Measurements from ENCODE around the gene SYNE1.
"Not testable (repeated sequence)": the region's sequence is repeated elsewhere in the genome, so short reads cannot be mapped to it uniquely, and the experiment has no call there.

SYNE1 gene

DNA sequence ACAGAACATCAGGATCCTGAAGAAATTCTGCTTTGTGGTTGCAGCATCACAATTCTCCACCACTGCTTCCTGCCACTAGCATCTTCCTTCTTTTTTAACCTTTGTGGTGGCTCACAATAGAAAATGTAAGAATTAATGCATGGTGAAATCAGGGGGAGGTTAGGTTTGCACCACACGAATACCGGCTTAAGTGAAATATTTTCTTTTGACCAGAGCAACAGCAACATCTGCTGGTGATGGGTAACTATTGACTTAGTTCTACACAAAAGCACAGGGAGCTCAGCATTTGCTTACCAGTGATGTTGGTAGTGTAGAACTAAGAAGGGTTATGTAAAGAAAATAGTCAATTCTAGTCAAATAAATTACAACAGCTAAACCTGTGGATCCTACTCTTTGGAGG is 280.5 kb downstream of the SYNE1 start:
- DNase-seq = peak; percentile 74 to 81

DNA sequence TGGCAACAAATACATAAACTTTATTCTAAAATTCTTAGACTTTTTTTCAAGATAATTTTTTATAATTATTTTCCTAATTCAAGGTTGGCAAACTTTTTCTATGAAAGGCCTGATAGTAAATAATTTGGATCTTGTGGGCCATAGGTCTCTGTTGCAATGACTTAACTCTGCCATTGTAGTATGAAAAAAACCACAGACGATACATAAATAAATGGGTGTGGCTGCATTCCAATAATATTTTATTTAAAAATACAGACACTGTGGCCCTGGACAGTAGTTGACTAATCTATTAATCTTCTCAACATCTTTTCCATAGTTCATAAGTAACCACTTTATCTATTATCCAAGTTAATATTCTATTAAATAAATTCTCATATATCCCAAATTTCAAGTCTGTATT is 281.1 kb downstream of the SYNE1 start:
- DNase-seq = no peak

DNA sequence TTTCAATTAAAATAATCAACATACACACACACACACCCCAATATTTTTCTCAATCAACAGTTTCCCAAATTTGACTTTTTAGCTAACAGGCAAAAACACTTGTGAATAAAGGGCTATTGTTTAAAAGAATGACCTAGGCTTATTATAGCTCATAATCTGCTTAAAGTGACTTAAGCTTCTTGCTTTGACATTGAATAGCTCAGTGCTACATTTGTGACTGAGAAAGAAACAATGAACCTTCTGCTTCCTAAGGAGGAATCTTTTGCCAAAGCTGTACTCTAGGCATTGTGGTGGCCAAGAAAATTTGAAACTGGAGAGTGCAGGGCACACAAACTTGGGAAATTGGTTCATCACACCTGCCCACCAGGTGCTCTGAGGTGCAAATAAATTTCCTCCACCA is 282.0 kb downstream of the SYNE1 start:
- no peak for DNase-seq

DNA sequence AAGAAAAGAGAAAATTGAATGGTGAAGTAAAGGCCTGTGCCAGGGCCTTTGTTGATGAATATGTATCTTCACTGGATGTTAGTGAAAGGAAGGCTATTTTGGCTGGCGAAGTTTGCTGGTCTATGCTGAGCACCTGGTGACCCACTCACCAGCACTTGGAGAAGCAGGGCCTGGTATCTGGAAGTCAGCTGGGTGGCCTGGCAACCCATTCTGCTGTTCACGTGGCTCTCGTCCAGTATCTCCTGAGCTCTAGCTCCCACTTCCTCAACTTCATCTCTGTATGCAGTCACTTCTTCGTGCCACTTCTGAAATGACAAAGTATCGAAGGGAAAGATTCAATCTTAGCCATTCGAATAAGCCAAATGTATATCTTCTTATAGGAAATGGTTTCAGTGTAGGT is 283.7 kb downstream of the SYNE1 start:
- DNase-seq = no peak

DNA sequence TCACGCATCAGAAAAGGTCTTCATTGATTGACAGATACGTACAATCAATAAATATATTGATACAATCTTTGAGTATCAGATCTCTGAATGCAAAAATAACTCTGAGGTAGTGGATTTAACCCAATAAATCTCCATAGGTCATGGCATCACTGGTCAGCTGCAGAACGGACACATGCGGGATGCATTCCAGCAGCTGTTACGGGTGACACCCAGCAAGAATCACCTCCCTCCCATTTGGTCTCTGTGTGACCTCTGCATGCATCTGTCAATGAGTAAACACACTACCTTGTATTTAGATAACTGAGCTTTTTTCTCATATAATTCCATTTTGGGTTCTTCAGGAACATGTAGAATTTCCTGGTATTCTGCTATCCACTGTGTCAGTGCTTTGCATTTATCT is 285.4 kb downstream of the SYNE1 start:
- no peak for DNase-seq

DNA sequence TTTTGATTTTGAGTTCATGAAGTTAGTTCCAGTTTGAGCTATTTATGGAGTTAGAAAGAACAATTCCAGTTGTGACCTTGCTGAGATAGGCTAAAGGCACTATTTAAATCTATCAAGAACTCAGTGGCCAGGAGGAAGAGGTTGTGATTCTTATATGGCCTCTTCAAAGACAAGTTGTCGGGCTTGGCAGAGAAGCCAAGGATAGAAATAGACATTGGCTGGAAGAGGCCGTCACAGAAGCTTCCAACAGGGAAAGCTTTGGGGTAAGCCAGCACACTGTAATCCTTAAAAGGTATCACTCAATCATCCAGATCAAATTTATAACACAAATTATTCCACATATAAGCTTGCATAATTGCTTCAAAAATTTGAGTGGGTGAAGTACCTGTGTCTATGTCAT is 286.1 kb downstream of the SYNE1 start:
- DNase-seq = no peak

DNA sequence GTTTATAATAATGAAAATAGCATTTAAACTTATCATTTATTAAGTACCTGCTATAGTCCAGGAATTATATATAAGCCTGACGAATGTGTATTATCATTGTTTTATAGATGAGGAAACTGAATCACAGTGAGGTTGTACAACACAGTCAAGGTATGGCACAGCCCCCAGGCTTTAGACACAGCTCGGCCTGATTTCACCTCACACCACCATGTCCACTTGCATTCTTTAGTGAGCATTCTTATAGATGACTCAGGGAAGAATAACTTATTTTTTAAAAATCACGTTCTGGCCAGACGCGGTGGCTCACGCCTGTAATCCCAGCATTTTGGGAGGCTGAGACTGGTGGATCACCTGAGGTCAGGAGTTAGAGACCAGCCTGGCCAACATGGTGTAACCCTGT is 289.0 kb downstream of the SYNE1 start:
- no peak for DNase-seq

DNA sequence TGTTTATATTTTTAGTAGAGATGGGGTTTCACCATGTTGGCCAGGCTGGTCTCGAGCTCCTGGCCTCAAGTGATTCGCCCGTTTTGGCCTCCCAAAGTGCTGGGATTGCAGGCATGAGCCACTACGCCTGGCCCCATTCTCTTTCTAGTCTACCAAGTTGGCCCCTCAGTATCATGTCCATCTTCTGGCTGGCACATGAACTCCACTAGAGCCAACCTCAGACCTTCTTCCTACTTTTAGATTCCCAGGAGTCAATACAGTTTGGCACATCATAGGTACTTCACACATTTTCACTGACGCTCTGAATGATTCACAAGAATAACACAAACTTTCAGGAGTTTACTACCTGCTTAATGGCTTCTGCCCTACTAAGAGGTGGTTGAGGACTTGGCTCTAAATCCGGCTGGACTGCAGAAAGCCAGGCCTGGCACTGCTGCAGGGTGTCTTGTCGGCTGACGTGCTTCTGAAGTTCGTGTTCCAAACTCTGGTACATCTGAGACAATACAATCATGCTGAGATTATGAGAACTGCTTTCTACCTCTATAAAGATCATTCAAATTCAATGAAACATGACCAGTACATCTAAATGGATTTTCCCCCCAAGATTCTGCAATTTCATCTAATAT is 293.3 kb downstream of the SYNE1 start:
- no peak for DNase-seq

DNA sequence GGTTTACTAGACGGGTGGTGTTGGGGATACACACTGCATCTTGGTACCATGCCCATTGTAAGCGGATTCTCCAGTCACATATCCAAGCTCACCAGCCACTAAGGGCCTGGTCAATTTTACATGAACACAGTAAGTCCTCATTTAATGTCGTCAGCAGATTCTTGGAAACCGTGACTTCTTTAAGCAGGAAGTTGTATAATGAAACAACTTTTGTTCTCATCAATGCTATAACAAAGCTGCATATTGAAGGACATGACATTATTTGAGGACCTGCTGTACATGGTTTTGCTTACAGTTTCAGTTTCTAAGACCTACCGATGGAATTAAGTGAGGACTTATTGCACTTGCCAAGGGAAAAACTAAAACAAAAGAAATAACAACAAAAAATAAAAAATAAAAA is 295.6 kb downstream of the SYNE1 start:
- no peak for DNase-seq

DNA sequence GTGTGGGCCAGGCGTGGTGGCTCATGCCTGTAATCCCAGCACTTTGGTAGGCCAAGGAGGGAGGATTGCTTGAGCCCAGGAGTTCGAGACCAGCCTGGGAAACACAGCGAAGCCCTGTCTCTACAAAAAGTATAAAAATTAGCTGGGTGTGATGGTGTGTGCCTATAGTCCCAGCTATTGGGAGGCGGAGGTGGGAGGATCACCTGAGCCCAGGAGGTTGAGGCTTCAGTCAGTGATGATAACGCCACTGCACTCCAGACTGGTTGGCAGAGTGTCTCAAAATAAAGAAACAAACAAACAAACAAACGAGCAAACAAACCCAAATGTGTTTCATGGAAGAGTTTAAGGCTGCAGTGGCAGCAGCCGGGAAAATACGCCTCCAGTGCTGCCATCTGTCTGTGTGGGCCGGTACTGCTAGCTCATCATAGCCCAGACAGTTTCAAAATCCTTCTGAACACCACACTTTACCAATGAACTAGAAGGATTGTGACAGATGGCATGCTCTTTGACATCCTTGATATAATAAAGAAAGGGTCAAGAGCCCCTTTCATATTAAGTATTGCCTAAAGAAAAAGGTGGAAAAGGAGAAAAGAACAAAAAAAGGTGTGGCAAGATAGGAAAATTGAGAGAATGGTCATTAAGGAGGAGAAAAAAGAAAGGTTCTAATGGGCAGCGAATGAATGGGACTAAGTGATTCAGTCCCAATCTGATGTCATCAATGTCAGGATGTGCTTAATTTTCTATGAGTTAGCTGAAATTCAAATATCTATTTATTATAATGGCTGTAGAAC is 298.6 kb downstream of the SYNE1 start:
- DNase-seq = peak; percentile 18 to 45

DNA sequence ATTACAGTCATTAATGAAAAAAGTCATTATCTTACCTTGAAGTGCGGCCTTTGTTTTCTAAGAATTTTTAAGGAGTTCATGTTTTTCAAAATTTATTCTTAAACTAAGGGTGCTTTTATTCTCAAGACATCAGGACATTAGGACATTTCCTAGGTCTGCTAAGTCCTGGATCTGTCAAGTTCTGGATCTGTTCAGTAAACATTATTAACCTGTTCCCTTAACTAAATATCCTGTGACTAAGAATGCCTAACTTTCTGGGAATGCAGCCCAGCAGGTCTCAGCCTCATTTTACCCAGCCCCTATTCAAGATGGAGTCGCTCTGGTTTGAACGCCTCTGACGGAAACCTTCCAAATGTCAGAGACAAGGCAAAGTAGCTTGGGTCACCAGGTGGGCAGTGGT is 302.6 kb downstream of the SYNE1 start:
- DNase-seq = no peak

DNA sequence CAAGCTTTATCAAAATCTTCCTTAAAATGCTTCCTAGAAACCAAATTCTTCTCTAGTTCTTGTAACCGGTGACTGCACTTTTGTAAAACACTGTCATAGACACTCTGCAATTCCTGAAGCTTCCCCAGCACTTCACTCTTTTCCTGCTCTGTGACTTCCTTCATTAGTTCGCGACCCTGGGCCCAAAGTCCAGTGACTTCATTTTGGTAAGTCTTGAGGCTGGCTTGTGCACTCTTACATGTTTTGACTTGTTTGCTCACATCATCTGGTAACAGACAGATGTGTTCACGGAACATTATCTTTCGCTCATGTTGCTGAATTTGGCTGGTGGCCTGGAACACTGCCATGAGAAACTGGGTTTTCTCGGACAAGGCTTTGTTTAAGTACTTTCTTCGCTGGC is 306.2 kb downstream of the SYNE1 start:
- DNase-seq = no peak

DNA sequence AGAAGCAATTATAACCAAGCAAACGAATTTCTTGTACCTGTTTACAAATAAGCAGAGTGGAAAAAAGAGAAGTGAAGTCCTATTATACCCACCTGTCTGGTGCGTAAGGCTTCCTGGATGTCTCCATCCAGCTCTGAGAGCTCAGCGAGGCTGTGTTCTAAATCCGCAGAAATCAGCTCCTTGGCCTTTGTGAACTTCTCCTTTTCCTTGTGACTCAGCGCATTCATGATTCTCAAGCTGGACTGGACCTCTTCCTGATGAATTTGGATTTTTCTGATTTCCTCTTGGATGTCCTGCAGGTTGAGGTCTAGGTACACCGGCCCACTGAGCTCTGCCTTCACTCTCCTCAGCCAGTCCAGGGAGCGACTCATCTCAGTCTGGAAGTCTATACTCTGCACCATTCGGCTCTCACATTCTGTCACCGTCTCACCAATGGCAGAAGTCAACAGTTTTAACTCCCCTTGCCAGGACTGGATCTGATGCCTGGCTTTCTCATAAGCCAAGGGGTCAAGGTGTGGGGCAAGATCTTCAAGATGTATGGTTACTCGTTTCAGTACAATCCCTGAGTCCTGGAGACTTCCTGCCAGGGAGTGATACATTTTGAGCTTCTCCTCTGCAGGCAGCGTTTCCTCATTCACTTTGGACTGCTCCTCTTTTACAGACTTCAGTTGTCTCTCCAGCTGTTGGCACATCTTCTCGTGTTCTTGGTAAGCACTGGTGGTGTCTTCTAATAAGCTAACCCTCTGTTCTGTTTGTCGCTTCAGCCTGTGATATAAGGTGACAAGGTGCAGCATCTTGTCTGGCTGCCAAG is 307.3 kb downstream of the SYNE1 start:
- no peak for DNase-seq

DNA sequence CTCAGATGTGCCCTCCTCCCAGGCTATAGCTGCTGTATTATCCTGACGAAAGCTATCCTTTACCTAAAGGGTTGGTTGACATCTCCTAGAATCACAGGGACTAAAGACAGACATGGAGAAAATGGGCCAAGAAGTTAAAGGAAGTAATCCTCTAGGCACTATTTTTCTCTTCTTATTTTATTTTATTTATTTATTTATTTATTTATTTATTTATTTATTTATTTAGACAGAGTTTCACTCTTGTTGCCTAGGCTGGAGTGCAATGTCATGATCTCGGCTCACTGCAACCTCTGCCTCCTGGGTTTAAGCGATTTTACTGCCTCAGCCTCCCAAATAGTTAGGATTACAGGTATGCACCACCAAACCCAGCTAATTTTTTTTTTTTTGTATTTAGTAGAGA is 309.0 kb downstream of the SYNE1 start:
- not testable (repeated sequence) for DNase-seq

DNA sequence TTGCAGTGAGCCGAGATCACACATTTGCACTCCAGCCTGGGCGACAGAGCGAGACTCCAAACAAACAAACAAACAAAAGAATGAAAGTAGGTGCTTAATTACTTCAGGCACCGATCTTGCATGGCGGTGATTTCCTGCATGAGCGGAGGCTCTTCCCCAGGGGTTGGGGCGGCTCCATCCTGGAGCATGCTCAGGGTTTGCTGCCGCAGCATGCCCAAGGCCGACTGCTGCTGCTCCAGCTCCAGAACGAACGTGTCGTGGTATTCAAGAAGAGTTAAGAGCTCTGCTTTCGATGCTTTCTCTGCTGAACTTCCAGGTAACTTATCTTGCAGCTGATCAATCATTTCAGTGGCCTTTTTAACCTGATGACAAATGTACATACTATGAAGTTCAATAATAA is 313.8 kb downstream of the SYNE1 start:
- no peak for DNase-seq

DNA sequence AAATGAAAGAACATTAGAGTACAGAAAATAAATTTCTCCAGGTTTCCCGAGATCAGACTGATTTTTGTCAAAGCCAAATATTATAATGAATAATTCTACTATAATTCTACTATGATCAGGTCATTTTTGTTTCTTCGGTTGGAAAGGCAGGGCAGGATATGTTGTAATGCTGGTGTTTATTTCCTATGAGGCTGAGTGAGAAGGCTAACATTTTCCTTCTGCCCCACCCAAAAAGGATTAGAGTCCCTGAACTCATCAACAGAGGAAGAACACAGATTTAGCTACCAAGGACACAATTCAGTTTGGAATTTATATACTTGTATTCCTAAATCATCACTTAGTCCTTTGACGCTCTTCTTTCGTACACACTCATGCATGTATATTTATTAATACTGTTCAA is 318.9 kb downstream of the SYNE1 start:
- DNase-seq = no peak

DNA sequence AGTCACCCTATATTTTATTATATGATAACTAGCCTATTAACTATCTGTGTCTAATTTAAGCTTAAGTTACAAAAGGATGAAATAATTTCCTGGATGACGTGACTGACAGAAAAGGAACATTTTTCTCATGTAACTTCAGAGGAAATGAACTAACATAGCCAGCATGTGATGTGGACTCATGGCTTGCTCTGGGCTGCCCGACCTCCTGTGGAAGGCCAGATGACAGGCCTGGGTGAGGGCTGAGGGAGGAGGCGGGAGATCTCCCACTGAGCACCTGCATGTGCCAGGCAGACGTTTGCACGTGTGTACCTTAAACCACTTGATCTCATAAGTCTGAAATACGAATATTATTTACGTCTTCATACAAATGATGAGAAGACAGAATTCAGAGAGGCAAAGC is 321.1 kb downstream of the SYNE1 start:
- DNase-seq = no peak

DNA sequence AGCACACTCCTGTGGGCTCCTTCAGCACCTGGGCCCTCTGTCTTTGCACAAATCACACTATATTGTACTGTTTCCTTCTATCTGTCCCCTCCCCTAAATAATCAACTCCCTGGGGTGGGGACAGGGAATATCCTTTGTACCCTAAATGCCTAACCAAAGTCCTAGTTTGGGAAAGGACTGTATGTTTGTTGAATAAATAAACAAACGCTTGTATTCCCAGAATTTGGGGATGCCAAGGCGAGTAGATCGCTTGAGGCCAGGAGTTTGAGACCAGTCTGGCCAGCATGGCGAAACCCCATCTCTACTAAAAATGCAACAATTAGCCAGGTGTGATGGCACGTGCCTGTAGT is 322.7 kb downstream of the SYNE1 start:
- DNase-seq = no peak

DNA sequence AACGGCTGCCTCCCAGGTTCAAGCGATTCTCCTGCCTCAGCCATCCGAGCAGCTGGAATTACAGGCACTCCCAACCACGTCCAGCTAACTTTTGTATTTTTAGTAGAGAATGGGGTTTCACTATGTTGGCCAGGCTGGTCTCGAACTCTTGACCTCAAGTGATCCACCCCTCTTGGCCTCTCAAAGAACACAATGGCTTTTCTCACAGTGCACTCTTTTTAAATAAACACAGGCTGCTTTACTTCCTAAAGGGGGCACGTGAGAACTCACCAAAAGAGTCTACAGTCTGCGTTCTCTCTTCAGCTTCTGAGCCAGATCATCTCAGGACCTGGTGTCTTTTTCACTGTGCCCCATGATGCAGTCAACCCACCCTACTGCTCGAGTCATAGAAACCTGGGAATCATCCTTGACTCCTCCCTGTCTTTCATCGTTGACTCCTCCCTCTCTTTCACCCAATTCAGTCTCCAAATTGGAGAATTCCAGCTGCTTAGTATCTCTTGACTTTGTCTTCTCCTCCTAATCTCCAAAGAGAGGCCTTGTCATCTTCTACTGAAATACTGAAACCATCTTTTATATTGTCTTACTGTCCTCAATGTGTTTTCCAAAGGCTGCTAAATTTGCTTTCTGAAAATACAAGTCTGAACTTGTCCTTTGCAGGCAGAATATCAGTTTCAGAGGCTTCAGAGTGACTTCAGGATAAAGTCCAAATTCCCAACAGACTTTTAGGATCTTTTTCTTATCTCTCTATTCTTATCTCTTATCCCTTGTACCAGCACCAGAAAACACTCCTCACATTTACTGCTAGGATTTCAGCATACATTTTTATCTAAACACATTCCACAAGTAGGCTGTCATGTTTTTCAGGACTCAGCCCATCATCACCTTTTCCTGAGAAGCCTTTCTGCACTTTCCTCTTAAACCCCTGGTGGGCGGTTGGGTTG is 323.4 kb downstream of the SYNE1 start:
- DNase-seq = no peak

DNA sequence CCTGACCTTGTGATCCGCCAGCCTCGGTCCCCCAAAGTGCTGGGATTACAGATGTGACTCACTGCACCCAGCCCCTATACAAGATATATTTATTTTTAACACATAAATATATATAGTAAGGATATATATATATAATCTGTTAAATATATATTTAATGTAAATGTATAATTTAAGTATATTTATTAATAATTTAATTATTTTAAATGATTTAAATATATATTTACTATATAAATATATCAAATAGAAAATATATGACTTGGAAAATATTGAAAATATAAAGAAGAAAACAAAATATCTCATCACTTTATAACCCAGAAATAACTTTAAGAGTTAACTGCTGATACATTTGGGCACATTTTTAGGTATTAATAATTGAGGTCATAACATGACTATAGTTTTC is 324.7 kb downstream of the SYNE1 start:
- no peak for DNase-seq

DNA sequence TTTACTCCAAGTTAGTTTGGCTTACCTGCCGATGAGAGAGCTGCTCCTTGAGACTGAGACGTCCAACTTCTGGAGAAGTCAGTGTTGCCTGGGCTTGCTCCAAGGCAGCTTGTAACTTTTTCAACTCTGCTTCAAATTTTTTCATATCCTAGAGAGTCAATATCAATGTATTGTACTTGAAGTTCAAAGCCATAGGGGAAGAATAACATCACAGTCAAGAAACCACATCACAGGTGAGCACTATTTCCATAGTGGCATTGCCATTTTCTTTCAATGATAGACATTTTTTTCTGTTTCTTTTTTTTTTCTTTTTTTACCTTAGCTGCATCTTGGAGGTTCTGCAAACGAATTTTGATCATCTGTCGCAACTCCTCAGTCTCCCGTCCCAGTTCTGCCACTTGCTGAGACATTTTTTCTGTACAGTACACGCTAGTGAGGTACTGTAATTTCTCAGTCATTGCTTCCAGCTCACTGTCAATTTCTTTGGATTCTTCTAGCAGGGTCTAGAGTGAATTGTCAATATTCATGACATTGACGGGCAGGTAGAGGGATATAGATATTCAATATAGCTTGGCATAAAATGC is 326.7 kb downstream of the SYNE1 start:
- DNase-seq = no peak

DNA sequence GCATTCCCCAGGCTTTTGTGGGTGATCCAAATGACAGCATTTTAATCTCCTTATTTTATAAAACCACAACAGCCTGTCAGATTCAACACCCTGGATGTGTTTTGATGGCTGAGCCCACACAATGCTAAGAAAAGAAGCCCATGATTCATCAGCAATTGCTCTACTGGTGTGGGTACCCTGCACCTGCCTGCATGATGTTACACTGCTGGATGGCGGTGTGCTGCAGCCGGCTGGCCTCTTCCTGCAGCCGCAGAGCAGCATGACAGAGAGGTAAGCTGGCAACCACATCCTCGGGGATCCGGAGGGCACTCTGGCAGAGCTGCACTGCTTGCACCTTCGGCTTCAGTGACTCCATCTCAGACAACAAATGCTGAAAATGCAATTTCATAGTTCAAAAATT is 327.5 kb downstream of the SYNE1 start:
- no peak for DNase-seq

DNA sequence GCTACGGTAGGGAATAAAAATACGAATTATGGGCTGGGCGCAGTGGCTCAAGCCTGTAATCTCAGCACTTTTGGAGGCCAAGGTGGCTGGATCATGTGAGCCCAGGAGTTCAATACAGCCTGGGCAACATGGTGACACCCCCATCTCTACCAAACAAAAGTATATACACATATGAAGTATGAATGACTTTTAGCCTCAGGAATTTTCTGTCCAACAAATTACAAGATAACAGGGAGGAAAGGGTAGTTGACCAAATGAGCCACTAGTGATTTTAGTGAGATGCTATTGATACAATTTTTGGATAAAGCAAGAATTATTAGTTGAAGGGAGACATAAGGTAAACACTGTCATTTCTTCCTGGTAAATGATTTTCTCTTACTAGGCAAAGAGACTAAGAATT is 328.2 kb downstream of the SYNE1 start:
- DNase-seq = no peak

Data from Kasumi-1 (cell line).